IMR-90 (cell line): Measurements from ENCODE around the gene UBE2O. TPM values are rescaled to one million over a fixed set of nuclear protein-coding genes. Genes with fewer than 3 reads are reported as not detected.

ENCODE experiments used
- ATAC-seq: fragments of 200-7000 bp; cut with Tn5 transposase; 2 replicates; pipeline ENCODE4 v1.9.1; 2020; ENCODE audit warnings: low read depth, mild to moderate bottlenecking, moderate library complexity
- BruUV-seq: library from RNA; stranded (reverse); fragments of 400-500 nt; replicated peaks from 2 replicates; lab custom pipeline; 2021; lab: Mats Ljungman, UMichigan
- CTCF ChIA-PET: fragments of 300-600 bp; formaldehyde crosslinking; extraction: SDS; loops from one replicate; lab custom pipeline; 2021; ENCODE audit warnings: antibody characterized with exemption; lab: Yijun Ruan, JAX
- POLR2A ChIA-PET: fragments of 300-600 bp; sonication (Branson Sonifier 250); formaldehyde crosslinking; loops from one replicate; lab custom pipeline; 2022; ENCODE audit warnings: antibody characterized with exemption; ENCODE audit not compliant: unreplicated experiment; lab: Charles Lee
- DNase-seq: peaks from one replicate; pipeline ENCODE4 v3.0.0; 2013
- H2AFZ ChIP-seq: replicated peaks from 2 replicates; pipeline ENCODE3; 2013; ENCODE audit warnings: low read length, mild to moderate bottlenecking; ENCODE audit not compliant: poor library complexity
- H2AK5ac ChIP-seq: 2 replicates; pipeline ENCODE4 v1.6.1; 2013; ENCODE audit warnings: low read depth, low read length, inconsistent platforms
- H2AK9ac ChIP-seq: replicated peaks from 2 replicates; pipeline ENCODE3; 2013; ENCODE audit warnings: mild to moderate bottlenecking, low read depth, low read length, moderate library complexity; ENCODE audit not compliant: poor library complexity
- H2BK120ac ChIP-seq: 2 replicates; pipeline ENCODE4 v1.6.1; 2013; ENCODE audit warnings: low read depth, low read length, inconsistent platforms
- H2BK15ac ChIP-seq: 3 replicates; pipeline ENCODE4 v1.6.1; 2013; ENCODE audit warnings: low read depth, low read length, inconsistent platforms
- H2BK20ac ChIP-seq: 2 replicates; pipeline ENCODE4 v1.6.1; 2013; ENCODE audit warnings: low read depth, mild to moderate bottlenecking, inconsistent platforms, low read length, moderate library complexity
- H2BK5ac ChIP-seq: 2 replicates; pipeline ENCODE4 v1.6.1; 2013; ENCODE audit warnings: mild to moderate bottlenecking, low read depth, low read length, inconsistent platforms; ENCODE audit not compliant: poor library complexity, severe bottlenecking
- H3K14ac ChIP-seq: replicated peaks from 2 replicates; pipeline ENCODE4 v1.6.1; 2013; ENCODE audit warnings: low read depth, low read length, inconsistent platforms
- H3K18ac ChIP-seq: 2 replicates; pipeline ENCODE4 v1.6.1; 2013; ENCODE audit warnings: low read depth, low read length, control low read depth
- H3K23ac ChIP-seq: 2 replicates; pipeline ENCODE4 v1.6.1; 2013; ENCODE audit warnings: low read depth, low read length, inconsistent platforms
- H3K27ac ChIP-seq: 2 replicates; pipeline ENCODE4 v1.5.1; 2013; ENCODE audit warnings: mild to moderate bottlenecking, control low read depth, low read length; ENCODE audit not compliant: insufficient read depth
- H3K27me3 ChIP-seq: 2 replicates; pipeline ENCODE4 v1.6.1; 2013; ENCODE audit warnings: low read length; ENCODE audit not compliant: control insufficient read depth, insufficient read depth
- H3K36me3 ChIP-seq: 2 replicates; pipeline ENCODE4 v1.6.1; 2013; ENCODE audit warnings: low read length, mixed read lengths; ENCODE audit not compliant: control insufficient read depth, insufficient read depth
- H3K4ac ChIP-seq: 2 replicates; pipeline ENCODE4 v1.6.1; 2013; ENCODE audit warnings: low read depth, low read length, inconsistent platforms
- H3K4me1 ChIP-seq: 2 replicates; pipeline ENCODE4 v1.6.1; 2013; ENCODE audit warnings: low read length, mixed read lengths; ENCODE audit not compliant: control insufficient read depth, insufficient read depth
- H3K4me2 ChIP-seq: 2 replicates; pipeline ENCODE4 v1.6.1; 2013; ENCODE audit warnings: low read depth, mild to moderate bottlenecking, control low read depth, low read length, moderate library complexity
- H3K4me3 ChIP-seq: 2 replicates; pipeline ENCODE4 v1.5.1; 2013; ENCODE audit warnings: low read depth, mild to moderate bottlenecking, control low read depth, low read length, moderate library complexity; ENCODE audit not compliant: insufficient read depth
- H3K56ac ChIP-seq: 2 replicates; pipeline ENCODE4 v1.6.1; 2013; ENCODE audit warnings: low read length, inconsistent platforms; ENCODE audit not compliant: insufficient read depth; ENCODE audit errors: extremely low read depth
- H3K79me1 ChIP-seq, 2 experiments: 2 replicates each; pipeline ENCODE4 v1.6.1; 2013; ENCODE audit warnings: low read length in 2 of 2, inconsistent platforms in 1 of 2, low read depth in 1 of 2
- H3K9ac ChIP-seq: 2 replicates; pipeline ENCODE4 v1.6.1; 2013; ENCODE audit warnings: low read depth, low read length, control low read depth
- H3K9me1 ChIP-seq: 2 replicates; pipeline ENCODE4 v1.6.1; 2013; ENCODE audit warnings: low read length, inconsistent platforms; ENCODE audit not compliant: insufficient read depth
- H3K9me3 ChIP-seq: 2 replicates; pipeline ENCODE4 v1.6.1; 2013; ENCODE audit warnings: low read length; ENCODE audit not compliant: control insufficient read depth, insufficient read depth
- H4K20me1 ChIP-seq: 2 replicates; pipeline ENCODE4 v1.6.1; 2013; ENCODE audit warnings: low read length, inconsistent platforms; ENCODE audit not compliant: insufficient read depth
- H4K5ac ChIP-seq: 2 replicates; pipeline ENCODE4 v1.6.1; 2013; ENCODE audit warnings: mild to moderate bottlenecking, low read depth, low read length, control low read depth
- H4K8ac ChIP-seq, 2 experiments: 2 replicates each; pipeline ENCODE4 v1.6.1; 2013; ENCODE audit warnings: low read depth in 2 of 2, low read length in 2 of 2, control low read depth in 1 of 2, inconsistent platforms in 1 of 2
- H4K91ac ChIP-seq: 2 replicates; pipeline ENCODE4 v1.6.1; 2013; ENCODE audit warnings: low read depth, low read length, inconsistent platforms; ENCODE audit not compliant: insufficient read depth
- FOS ChIP-seq: fragments of 150-350 bp; IDR thresholded peaks from 2 replicates; pipeline ENCODE4 v1.6.1; 2016; ENCODE audit warnings: low read depth, low read length
- MAFK ChIP-seq: IDR thresholded peaks from 2 replicates; pipeline ENCODE4 v1.6.1; 2012; ENCODE audit warnings: low read depth, low read length, improper control_type of control experiment
- RCOR1 ChIP-seq: IDR thresholded peaks from 2 replicates; pipeline ENCODE4 v1.6.1; 2012; ENCODE audit warnings: mild to moderate bottlenecking, low read length, improper control_type of control experiment; ENCODE audit not compliant: insufficient replicate concordance
- WGBS, 2 experiments: methylation state at CpG; one replicate each; pipeline versions ENCODE4 v1.1.5 to v1.1.7; 2013; ENCODE audit warnings: missing lambda C conversion rate in 2 of 2; ENCODE audit not compliant: insufficient read length in 1 of 2; ENCODE audit errors: extremely low coverage in 2 of 2; 5-methylcytosine and 5-hydroxymethylcytosine counted together
- dilution Hi-C: fragments of 300-500 bp; cut with HindIII; formaldehyde crosslinking; loops from one replicate; pipeline ENCODE4 v1.14.3; 2018; ENCODE audit warnings: low sequenced_read_pairs; ENCODE audit not compliant: unreplicated experiment
- in situ Hi-C: fragments of 300-500 bp; cut with MboI; formaldehyde crosslinking; loops from 3 replicates; pipeline ENCODE4 v1.14.3; 2019; ENCODE audit warnings: low sequenced_read_pairs, inconsistent platforms, mixed read lengths
- intact Hi-C: fragments of 100-400 bp; cut with micrococcal nuclease; formaldehyde crosslinking; loops from 2 replicates; pipeline ENCODE4 v1.10.0; 2022
- polyA plus RNA-seq, 3 experiments: library from polyadenylated mRNA; depleted of rRNA; stranded (reverse); fragments of >200 nt; gene quantifications; 2 replicates each; pipeline ENCODE4 v1.2.3, GENCODE V29; 2012; ENCODE audit warnings: low replicate concordance in 1 of 3
- total RNA-seq: library from RNA; depleted of rRNA; stranded (reverse); fragments of >200 nt; gene quantifications from 2 replicates; pipeline ENCODE4 v1.2.3, GENCODE V29; 2012

The UBE2O gene
- total and polyA plus RNA-seq, 2 of the 4 experiments (the other 2 are of a cell fraction) = 17.6 TPM

- Histone ChIP-seq H4K8ac (no peak overlapping the region), H3K56ac (no peak overlapping the region), H2BK5ac (no peak overlapping the region), H3K23ac (no peak overlapping the region), H3K9me1 (peaks cover 8% of the 10 kb centered on the region; the same call in 1 of the 2 replicates), H3K18ac (no peak overlapping the region), H4K5ac (no peak overlapping the region), H3K4me3 (no peak overlapping the region), H4K91ac (no peak overlapping the region), H3K27me3 (no peaks in the 10 kb centered on the region), H3K79me1 (peaks cover 0 to 15% of the 10 kb centered on the region in 2 experiments; a peak in 1 of 4 replicates), H3K4me2 (no peak overlapping the region), H4K20me1 (peaks cover 4% of the 10 kb centered on the region; the same call in 1 of the 2 replicates), H2AK9ac (no peak overlapping the region), H3K9me3 (no peaks in the 10 kb centered on the region), H3K4ac (no peak overlapping the region), H2AFZ (no peak overlapping the region), H3K9ac (no peak overlapping the region), H3K36me3 (peaks cover 77% of the 10 kb centered on the region), H2BK120ac (no peak overlapping the region), H2BK15ac (no peak overlapping the region), H2BK20ac (no peak overlapping the region), H2AK5ac (no peak overlapping the region), H3K14ac (no peak overlapping the region), H3K27ac (no peak overlapping the region), H3K4me1 (no peaks in the 10 kb centered on the region; the same call in 1 of the 2 replicates)
- ChIA-PET POLR2A (no interaction called here), CTCF (interaction anchor here (1.6 kb wide), 1 partner anchor 9 kb away, joined by 6 read pairs; no protein-coding TSS in a partner anchor)
- dilution Hi-C loops = no loop called here
- DNase-seq = no peak
- in situ Hi-C loops = loop anchor here (5.0 to 10.0 kb wide), 3 partner anchors 58 to 105 kb away; partner anchors contain the start of gene RHBDF2
- 94% methylated on average over 19 of the region's 33 CpGs; no CpG with 5 or more reads in 1 of the 2 experiments for WGBS, 2 experiments
- intact Hi-C loops = no loop called here
- TF ChIP-seq RCOR1 (no peak), FOS (no peak), MAFK (no peak)
- no peak for ATAC-seq
- no TSS peak for BruUV-seq
Measured at GRCh38 chr17:76399175-76400172, 53.5 kb downstream of the UBE2O start.
